ENCODE data around the gene LDB3.

The LDB3 gene

DNA sequence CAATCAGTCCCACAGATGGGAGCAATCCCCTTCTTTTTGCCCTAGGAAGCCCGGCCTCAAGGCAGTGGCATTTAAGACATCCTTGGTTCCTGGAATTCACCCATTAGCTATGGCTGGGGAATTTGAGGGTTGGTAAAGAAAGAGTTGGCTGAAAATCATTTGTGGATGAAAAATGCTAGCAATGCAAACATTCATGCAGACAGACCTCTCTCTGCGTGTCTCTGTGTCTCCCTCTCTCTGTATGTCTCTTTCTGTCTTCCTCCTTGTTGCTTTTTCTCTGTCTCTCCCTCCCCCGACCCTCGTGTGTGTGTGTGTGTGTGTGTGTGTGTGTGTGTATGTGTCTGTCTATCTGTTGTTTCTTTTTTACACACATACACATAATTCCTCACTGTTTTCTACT lies 19.4 kb downstream of the LDB3 start:
- FAIRE-seq, result no peak

DNA sequence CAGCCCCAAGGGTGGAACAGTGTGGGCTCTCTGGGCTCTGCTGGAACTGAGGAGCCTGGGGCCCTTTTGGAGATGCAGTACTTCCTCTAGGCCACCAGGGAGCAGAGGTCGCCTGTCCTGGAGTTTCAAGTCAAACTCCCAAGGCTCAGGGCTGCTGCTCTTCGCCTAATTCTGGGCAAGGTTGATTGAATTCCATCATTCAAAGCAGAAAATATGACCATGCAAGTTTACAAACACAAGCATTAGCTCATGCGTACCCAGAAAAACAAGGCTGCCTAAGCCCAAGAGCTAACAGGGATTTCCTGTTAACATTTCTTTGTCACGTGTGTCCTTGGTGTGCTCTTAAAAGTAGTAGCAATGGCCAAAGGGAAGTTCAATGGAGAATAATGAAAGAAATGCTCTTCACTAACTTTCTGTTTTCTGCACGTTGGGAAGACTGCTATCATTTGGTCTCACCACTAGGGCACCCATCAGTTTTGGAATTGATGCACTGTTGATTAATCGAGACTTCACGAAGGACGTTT lies 20.1 kb downstream of the LDB3 start:
- no peak for FAIRE-seq

DNA sequence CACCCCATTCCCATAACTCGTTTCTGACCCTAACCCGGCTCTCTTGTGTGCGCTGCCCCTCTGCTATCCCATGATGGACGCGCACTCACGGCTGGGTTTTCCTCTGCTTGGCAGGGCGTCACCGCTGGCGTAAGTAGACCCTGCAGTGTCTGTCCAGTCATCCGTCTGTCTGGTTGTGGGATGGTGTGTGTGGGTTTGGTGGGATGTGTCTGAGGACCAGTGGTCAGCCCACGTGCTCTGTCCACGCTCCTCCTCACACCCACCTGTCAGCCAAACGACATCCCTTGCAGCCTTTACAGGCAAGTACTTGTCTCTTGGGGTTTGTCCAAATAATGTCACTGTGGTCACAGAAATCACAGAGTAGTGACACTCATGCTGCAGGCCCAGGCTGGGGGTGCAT lies 20.8 kb downstream of the LDB3 start:
- no peak for FAIRE-seq

DNA sequence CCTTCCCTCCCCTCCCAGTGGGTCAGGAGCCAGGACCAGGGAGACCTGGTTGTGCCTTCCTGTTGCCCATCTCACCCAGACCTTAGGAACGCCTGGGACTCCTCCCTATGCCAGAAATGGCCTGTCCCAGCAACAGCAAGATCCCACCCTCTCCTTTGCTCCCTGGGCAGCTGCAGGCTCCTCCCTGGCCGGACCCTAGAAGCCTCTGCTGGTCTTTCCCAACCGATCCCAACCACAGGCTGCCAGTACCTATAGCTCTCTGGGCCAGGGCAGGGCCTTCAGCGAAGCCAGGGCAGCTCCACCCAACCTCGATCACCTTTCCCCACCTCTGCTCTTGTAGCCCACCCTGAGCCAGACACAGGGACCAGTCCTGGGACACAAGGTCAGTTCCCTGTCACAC lies 21.9 kb downstream of the LDB3 start:
- no peak for FAIRE-seq

DNA sequence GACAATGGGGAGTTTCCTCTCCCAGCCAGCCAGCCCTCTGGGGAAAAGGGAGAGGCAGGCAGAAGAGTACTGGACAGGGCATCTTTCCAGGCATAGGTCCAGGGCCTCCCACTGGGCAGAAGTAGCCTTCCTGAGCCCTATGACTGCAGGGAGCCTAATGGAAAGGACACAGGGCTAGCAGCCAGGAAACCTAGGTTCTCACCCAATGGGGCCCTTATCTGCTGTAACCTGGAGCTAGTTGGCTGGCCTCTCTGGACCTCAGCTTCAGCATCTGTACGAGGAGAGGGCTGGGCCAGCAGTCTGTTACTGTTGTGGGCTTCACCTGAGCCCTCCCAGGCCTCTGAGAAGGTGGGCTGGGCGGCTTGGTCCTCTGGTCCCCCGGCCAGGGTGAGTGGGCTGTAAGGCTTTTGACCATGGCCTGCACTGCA lies 22.4 kb downstream of the LDB3 start:
- no peak for FAIRE-seq

DNA sequence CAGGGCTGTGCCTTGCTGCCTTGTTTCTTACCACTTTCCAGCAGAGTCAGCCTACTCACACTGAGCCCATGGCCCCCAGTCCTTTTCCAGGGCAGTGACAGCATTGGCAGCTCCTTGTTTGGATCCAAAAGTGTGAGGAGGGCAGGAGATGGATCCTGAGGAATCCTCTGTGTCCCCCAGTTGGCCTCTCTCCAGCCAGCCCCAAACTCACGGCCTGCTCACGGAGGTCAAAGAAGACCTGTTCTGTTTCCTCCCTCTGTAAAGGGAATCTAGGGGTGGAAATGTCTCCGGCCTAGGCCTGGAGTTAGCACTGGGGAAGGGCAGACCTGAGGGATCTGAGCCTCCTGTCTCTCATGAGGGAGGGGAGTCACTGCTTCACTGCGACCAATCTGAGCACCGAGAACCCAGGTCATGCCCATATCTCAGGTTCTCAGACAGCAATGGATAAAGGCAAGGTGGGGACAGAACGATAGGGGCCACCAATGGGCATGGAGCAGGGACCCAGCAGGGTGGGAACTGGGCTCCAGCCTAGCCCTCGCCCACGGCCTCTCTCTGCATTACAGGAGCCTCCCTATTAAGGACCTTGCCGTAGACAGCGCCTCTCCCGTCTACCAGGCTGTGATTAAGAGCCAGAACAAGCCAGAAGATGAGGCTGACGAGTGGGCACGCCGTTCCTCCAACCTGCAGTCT lies 23.2 kb downstream of the LDB3 start:
- no peak for FAIRE-seq

DNA sequence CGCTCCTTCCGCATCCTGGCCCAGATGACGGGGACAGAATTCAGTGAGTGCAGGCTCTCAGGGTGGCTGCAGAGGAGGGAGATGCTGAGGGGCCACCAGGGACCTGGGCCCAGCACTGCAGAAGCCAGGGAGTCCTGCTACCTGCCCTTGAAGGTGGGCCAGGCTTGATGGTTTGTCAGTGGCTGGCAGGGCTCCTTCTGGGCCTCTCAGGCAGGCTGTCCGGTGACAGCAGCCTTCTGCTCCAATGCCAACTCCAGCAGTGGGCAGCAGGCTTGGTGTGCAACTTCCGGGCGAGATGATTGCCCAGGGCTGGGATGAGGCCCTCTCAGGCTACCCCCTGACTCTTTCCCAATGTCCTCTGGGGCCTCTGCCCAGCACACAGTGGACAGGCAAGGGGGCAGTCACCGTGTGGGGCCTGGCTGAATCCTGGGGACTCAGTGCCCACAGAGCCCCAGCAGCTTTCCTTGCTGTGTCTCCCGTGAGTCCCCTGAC lies 23.8 kb downstream of the LDB3 start:
- no peak for FAIRE-seq

DNA sequence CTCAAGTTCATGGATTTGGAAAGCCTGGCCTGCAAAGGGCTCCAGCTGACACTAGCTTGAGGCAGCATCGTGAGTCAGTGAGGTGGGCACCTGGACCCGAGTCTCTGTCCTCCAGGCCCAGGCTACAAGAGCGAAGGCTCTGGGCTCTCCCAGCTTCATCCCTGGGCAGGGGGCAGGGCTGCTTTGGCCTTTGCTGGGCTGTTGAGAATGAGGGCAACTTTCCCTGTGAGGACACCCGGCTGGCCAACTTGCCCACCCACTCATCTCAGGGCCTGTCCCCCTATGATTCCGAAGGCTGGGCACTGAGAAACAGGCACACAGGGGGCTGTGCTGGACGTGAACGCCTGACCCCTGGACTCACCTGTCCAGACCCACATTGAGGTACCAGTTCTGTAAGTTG lies 24.4 kb downstream of the LDB3 start:
- FAIRE-seq, result no peak

DNA sequence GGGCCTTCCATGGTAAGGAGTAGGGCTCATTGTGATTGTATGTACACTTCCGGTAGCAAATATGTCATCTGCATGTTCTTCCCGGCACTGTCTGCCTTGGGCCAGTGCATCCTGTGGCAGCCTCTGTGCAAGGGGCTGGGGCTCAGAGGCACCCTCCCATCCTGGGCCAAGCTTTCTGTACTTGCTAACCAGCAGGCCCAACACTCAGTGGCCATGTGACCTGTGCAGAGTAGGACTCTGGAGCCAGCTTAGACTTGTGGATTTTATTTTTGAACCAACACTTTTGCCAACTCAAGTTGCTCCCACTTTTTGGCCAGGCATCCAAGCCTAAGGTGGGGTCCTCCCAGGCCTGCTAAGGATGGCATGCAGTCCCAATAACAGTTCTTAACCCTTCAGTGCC lies 25.0 kb downstream of the LDB3 start:
- no peak for FAIRE-seq

DNA sequence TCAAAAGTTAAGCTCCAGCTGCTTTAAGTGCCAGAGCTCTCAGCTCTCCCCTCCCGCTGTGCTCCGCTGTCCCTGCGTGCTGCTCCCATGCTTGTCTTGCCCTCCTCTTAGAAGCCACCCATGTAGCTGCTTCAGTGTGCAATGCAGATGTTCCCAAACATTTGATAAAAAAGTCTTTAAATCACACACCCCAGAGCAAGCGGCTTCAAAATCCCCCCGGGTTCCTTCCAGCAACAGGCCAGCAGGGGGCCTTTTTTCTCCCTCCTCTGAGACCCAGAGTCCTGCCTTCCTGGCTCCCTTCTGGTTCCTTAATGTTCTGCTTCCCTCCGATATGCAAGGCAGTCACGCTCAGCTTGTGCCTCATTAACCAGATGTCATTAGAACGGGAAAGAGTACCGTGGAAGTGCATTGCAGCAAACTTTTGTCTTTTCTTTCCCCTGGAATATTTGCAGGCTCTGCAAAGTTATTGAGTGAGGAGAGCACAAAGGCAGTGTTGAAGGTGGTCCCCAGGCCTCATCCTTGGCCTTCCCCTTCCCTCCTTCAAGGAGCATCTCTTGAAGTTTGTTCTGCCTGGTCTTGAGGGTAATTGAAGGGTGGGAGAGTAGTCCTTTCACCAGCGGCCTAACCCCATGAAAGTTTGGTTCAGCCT lies 25.5 kb downstream of the LDB3 start:
- FAIRE-seq, result no peak

DNA sequence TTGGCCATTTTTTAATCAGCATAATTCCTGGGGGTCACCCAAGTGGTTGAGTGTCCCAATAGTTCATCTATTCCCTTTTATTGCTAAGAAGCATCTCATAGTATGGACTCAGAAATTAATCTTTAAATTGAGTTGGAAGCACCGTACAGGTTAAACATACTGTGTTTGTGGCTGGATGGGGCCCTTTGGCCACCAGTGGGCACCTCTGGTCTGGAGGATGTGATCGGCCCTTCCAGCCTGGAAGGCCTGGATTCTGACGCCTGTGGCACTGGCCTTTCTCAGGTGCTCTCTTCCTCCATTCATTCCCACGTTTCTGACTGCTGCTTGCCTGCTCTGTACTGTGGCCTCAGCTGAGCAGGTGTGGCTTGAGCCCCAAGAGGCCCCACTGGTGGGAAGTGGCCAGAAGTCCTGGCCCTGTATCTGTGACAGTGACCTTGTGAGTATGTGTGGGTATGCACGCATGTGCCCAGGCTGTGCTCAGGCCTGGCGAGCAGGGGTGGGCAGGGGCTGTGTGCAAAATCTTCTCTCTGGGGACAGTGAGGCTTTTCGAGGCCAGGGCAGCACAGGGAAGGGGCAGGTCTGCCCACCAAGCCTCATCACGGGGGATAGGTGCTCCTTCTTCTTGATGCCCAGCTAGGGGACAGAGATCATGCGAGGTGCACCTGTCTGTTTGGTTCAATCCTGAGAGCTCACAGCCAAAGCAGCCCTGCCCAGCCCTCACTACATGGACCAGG lies 30.1 kb downstream of the LDB3 start:
- FAIRE-seq, result no peak

DNA sequence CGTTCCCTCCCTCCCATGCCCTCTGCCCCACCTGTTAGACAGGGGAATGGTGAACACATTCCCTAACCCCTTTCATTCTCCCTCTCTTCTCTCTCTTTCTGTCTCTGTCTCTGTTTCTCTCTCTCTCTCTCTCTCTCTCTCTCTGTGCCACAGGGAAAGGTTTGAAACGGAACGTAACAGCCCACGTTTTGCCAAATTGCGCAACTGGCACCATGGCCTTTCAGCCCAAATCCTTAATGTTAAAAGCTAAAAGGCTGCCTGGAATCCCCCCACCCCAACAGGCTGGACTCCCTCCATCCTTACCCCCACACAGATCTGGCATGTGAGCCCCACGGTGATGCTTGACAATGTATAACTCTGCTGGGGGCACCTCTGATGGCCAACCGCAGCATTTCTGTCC lies 30.8 kb downstream of the LDB3 start:
- FAIRE-seq, result no peak

DNA sequence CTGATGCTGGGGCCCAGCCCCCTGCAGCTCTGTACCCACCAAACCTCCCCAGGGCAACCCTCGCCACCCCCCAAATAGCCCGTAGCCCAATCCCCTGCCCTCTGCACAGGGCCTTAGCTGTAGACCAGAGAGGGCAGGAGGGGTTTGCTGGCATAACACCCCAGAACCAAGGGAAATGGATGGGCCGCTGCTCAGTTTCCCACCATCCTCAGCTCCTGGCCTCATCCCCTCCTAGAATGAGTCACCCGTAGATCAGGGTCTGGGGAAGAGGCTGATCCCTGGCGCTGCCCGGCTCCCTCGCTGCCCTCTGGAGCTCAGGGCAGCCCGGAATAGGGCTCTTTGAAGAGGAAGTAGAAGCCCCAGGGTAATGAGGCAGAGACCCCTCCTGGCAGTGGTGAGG lies 31.2 kb downstream of the LDB3 start:
- FAIRE-seq, result no peak

DNA sequence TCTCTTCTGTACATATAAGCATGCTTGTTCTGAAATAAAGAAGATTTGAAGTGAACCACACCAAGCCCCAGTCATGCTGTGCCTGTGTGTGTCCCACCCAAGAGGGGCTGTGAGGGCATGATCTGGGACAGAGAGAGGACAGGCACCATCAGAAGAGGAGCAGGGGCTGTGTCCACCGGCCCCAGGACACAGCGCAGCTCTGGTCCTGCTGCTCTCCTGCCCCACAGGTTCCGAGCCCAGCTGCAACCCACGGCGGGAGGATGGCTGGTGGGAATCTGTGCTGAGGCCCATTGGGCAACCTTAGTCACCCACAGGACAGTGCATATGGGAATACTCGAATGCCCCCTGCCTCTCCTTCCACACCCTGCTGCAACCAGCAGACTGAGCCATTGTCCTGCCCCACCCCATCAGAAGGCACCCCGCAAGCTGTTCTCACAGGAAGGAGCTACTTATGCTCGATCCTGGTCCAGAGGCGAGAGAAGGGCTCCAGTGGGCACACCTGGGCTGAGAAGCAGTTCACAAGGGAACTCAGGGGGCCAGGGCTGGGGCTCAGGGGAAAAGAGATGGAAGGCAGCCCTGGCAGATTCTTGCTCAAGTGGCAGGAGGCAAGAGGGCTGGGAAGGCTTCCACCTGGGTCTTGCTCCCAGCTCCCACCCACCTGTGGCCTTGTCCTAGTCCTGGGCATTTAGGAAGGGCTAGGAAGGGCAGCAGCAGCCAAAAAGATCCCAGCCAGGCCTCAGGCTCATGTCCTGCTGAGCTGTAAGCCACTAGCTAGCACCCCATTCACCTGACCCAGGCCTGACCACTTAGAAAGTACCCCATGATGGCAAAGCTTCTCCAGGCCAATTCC lies 31.9 kb downstream of the LDB3 start:
- no peak for FAIRE-seq

DNA sequence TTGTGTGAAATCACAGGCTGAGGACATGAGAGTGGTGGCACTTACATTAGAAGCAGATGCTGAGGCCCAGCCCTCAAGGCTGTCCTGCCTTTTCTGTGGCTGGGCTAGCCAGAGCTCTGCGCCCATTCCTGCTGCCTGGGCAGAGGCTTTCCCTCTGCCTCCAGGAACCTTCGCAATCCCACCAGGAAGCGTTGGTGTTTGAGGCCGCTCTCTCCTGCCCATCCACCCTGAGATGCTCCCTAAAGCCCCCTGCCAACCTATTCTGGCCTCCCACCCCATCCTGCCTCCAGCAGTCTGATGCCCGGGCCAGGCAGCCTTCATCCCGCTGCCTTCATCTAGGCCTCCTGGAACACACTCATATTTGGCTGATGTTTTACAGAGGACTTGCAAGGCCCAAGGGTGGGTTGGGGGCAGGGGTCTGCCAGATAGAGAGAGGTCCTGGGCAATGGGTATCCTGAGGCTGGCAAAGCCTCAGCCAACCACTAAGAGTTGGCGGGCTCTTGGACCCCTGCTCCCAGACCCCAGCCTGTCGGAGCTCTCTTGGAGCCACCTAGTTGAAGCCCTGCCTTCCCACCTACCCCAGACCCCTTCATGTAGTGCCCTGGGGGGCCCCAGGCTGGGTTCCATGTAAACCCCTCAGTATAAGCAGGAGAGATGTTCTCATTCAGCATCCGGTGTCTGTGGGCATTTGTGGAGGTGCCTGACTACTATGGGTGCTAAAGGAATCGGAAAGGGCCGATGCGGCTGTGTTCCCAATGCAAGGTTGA lies 32.7 kb downstream of the LDB3 start:
- no peak for FAIRE-seq

DNA sequence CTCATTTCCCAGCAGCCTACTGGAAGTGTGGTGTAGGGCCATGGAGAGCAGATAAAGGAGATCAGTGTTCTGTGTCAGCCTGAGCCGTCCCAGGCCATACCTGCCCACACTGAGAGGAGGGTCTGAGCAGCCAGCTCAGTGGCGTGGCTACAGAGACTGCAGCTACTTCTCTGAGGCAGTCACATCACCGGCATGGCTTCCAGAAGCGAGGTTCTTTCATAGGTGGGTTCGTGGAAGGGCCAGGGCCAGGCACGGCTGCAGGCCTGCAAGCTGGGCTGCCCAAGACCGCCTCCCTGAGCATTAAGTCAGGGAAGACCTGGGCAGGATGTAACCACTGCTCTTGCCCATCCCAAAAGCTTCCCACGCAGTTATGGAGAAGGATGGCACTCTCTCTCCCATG lies 34.9 kb downstream of the LDB3 start:
- no peak for FAIRE-seq

DNA sequence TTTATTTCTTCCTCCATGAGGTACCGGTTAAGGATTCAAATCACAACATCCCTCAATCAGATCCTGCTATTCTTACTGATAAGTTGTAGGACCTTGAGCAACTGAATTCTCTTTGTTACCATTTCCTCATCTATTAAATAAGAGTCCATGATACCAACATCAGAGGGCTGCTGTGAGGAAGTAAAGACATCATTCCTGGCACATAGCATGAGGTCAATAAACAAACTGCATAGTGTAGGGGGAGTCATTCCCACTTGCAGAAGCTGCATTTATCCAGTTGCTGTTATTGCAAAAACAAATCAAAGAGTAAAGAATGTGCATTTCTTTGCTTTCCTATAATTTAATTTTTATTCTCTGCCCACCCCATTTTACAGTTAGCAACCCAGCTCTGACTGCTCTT lies 36.8 kb downstream of the LDB3 start:
- FAIRE-seq, result no peak

DNA sequence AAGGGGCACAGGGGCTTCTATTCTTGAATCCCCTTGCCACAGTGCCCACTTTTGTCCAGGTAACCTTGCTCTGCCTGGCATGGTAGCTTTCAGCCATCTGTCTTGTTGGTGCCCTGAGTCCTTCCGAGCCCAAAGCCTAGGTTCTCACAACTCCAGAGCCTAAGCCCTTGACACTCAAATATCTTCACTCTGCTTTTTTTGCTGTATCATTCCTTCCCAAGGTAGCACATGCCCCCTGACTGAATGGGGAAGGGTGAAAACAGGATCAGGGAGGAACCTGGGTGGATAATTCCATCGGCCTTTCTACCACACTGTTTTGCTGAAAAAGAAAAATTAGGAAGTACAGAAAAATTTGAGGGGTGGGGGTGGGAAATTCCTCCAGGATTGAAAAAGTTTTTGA lies 37.6 kb downstream of the LDB3 start:
- FAIRE-seq, result no peak

DNA sequence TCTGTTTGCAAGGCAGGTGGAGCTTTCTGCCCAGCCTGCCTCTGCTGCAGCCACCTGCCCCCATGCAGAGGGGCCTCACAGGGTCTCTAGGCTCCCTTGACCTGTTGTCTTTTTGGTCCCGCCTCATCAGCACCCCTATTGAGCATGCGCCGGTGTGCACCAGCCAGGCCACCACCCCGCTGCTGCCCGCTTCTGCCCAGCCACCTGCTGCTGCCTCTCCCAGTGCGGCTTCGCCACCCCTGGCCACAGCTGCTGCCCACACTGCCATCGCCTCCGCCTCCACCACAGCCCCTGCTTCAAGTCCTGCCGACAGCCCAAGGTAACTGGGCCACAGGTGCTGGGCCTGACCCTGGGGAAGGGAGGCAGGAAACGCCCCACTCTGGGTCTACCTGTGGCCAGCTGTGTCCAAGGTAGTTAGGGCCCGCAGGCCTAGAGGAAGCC lies 38.1 kb downstream of the LDB3 start:
- FAIRE-seq, result no peak

DNA sequence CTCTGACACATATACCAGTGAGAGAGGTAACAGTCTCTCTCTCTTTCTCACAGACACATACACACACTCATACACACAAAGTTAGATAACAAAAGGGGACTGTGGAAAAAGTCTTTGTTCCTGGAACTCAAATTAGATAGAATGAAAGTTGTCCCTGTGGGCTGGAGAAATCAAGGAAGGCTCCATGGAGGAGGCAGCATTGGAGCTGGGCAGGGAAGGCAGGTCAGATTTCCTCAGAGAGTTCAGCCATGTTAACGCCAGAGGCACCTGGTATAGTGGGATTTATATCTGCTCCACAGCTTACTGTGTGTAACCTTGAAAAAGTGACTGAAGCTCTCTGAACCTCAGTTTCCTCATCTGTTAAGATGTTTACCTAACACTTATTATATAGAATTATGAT lies 38.7 kb downstream of the LDB3 start:
- FAIRE-seq, result no peak

DNA sequence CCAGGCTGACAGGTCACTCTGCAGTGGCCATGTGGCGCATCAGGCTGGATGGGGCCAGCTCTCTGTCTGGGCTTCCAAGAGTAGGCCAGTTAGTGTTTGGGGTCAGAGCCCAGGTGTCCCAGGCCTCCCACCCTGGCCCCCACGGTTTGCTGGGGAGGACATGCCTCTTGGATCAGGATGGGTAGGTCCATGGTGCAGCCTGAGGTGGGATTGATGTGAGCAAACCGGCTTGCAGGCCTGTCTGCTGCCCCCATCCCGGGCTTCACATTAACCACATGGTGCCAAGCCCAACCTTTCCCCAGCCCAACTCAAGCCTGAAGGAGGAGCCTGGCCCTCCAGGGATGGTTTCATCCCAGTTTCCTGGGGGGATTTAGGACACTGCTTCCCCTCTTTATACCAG lies 39.2 kb downstream of the LDB3 start:
- FAIRE-seq, result no peak
